ENCODE measurements around the gene IL1RAPL2. TPM values are rescaled to one million over a fixed set of nuclear protein-coding genes. Genes with fewer than 3 reads are reported as not detected.
"Not testable (repeated sequence)": the region's sequence is repeated elsewhere in the genome, so short reads cannot be mapped to it uniquely, and the experiment has no call there.

IL1RAPL2 gene
- total RNA-seq, 2 experiments from 2014 or later: not detected

DNA sequence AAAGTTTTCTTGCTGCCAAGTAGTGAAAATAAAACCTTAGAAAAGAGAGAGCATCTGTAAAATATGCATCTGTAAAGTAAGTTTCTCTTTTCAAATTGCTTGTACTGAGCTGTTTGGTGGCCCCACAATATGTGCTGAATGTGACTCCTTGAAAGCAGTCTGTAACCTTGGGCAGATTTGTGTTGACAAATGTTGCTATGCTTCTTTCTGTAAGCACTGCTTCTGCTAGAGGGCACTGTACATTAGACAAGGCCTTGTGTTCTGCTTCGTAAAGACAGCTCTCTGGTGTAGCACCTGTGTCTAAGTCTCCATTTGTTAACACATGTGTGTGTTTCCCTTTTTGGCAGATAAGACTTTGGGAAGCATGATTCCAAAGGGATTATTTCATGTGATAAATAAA is 1199.7 kb downstream of the IL1RAPL2 start:
- POLR2A ChIA-PET: no interaction called here
- Mint-ChIP-seq H3K4me1 (ENCODE audit: low read depth) (no peaks in the 10 kb centered on the region), H3K27me3 (ENCODE audit: low read depth) (no peaks in the 10 kb centered on the region), H3K9me3 (ENCODE audit: insufficient read depth) (no peaks in the 10 kb centered on the region), H3K27ac (no peak overlapping the region), H3K4me3 (no peak overlapping the region), H3K36me3 (ENCODE audit: low read depth) (no peaks in the 10 kb centered on the region)
- DNase-seq: no peak
- no peak for ATAC-seq
- CTCF ChIA-PET: no interaction called here

GRCh38 chrX:105773801-105774200 is 1207.8 kb downstream of the IL1RAPL2 start:
- ChIA-PET CTCF (no interaction called here), POLR2A (no interaction called here)
- H3K4me1 Mint-ChIP-seq (ENCODE audit: low read depth): no peaks in the 10 kb centered on the region
- H3K4me3 Mint-ChIP-seq: no peak overlapping the region
- H3K27ac Mint-ChIP-seq: no peak overlapping the region
- ATAC-seq: no peak
- no peaks in the 10 kb centered on the region for H3K36me3 Mint-ChIP-seq (ENCODE audit: low read depth)
- H3K9me3 Mint-ChIP-seq (ENCODE audit: insufficient read depth): no peaks in the 10 kb centered on the region
- DNase-seq: no peak
- no peaks in the 10 kb centered on the region for H3K27me3 Mint-ChIP-seq (ENCODE audit: low read depth)

- no peak overlapping the region for H3K27ac Mint-ChIP-seq
- H3K4me1 Mint-ChIP-seq (ENCODE audit: low read depth): no peaks in the 10 kb centered on the region
- no peak overlapping the region for H3K4me3 Mint-ChIP-seq
- no peaks in the 10 kb centered on the region for H3K27me3 Mint-ChIP-seq (ENCODE audit: low read depth)
- POLR2A ChIA-PET: no interaction called here
- CTCF ChIA-PET: no interaction called here
- DNase-seq: no peak
- no peak for ATAC-seq
- H3K36me3 Mint-ChIP-seq (ENCODE audit: low read depth): no peaks in the 10 kb centered on the region
- H3K9me3 Mint-ChIP-seq (ENCODE audit: insufficient read depth): no peaks in the 10 kb centered on the region
Observed at GRCh38 chrX:105775679-105776078, 1209.7 kb downstream of the IL1RAPL2 start.

GRCh38 chrX:105781804-105782203 is 1215.8 kb downstream of the IL1RAPL2 start:
- ChIA-PET CTCF (no interaction called here), POLR2A (no interaction called here)
- no peak overlapping the region for H3K27ac Mint-ChIP-seq
- no peak overlapping the region for H3K4me3 Mint-ChIP-seq
- no peaks in the 10 kb centered on the region for H3K36me3 Mint-ChIP-seq (ENCODE audit: low read depth)
- H3K4me1 Mint-ChIP-seq (ENCODE audit: low read depth): no peaks in the 10 kb centered on the region
- DNase-seq (no peak), ATAC-seq (no peak)
- no peaks in the 10 kb centered on the region for H3K27me3 Mint-ChIP-seq (ENCODE audit: low read depth)
- H3K9me3 Mint-ChIP-seq (ENCODE audit: insufficient read depth): no peaks in the 10 kb centered on the region

- ATAC-seq; CTCF ChIA-PET; POLR2A ChIA-PET; H3K27ac Mint-ChIP-seq; H3K4me3 Mint-ChIP-seq; H3K36me3 Mint-ChIP-seq (ENCODE audit: low read depth); DNase-seq; H3K27me3 Mint-ChIP-seq (ENCODE audit: low read depth); H3K9me3 Mint-ChIP-seq (ENCODE audit: insufficient read depth); H3K4me1 Mint-ChIP-seq (ENCODE audit: low read depth): not testable (repeated sequence)
Observed at GRCh38 chrX:105796877-105797276, 1230.9 kb downstream of the IL1RAPL2 start.

GRCh38 chrX:105803891-105804290 is 1237.9 kb downstream of the IL1RAPL2 start:
- ATAC-seq: no peak
- H3K27ac Mint-ChIP-seq: no peak overlapping the region
- H3K9me3 Mint-ChIP-seq (ENCODE audit: insufficient read depth): no peaks in the 10 kb centered on the region
- CTCF ChIA-PET: no interaction called here
- no peaks in the 10 kb centered on the region for H3K4me1 Mint-ChIP-seq (ENCODE audit: low read depth)
- H3K4me3 Mint-ChIP-seq: no peak overlapping the region
- H3K36me3 Mint-ChIP-seq (ENCODE audit: low read depth): no peaks in the 10 kb centered on the region
- H3K27me3 Mint-ChIP-seq (ENCODE audit: low read depth): no peaks in the 10 kb centered on the region
- no peak for DNase-seq
- POLR2A ChIA-PET: no interaction called here

DNA sequence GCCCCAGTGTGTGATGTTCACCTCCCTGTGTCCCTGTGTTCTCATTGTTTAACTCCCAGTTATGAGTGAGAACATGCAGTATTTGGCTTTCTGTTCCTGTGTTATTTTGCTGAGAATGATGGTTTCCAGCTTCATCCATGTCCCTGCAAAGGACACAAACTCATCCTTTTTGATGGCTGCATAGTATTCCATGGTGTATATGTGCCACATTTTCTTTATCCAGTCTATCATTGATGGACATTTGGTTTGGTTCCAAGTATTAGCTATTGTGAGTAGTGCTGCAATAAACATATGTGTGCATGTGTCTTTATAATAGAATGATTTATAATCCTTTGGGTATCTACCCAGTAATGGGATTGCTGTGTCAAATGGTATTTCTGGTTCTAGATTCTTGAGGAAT is 1239.7 kb downstream of the IL1RAPL2 start:
- H3K27me3 Mint-ChIP-seq (ENCODE audit: low read depth); POLR2A ChIA-PET; CTCF ChIA-PET; H3K9me3 Mint-ChIP-seq (ENCODE audit: insufficient read depth); H3K4me1 Mint-ChIP-seq (ENCODE audit: low read depth); DNase-seq; ATAC-seq; H3K27ac Mint-ChIP-seq; H3K36me3 Mint-ChIP-seq (ENCODE audit: low read depth); H3K4me3 Mint-ChIP-seq: not testable (repeated sequence)

- DNase-seq (no peak), ATAC-seq (no peak)
- Mint-ChIP-seq H3K9me3 (ENCODE audit: insufficient read depth) (no peaks in the 10 kb centered on the region), H3K4me1 (ENCODE audit: low read depth) (no peaks in the 10 kb centered on the region), H3K27ac (no peak overlapping the region), H3K27me3 (ENCODE audit: low read depth) (peaks cover 6% of the 10 kb centered on the region), H3K4me3 (no peak overlapping the region), H3K36me3 (ENCODE audit: low read depth) (no peaks in the 10 kb centered on the region)
- CTCF ChIA-PET: no interaction called here
- POLR2A ChIA-PET: no interaction called here
Observed at GRCh38 chrX:105816517-105816916, 1250.5 kb downstream of the IL1RAPL2 start.
